Measurements from ENCODE around the gene BNIP3.

DNA sequence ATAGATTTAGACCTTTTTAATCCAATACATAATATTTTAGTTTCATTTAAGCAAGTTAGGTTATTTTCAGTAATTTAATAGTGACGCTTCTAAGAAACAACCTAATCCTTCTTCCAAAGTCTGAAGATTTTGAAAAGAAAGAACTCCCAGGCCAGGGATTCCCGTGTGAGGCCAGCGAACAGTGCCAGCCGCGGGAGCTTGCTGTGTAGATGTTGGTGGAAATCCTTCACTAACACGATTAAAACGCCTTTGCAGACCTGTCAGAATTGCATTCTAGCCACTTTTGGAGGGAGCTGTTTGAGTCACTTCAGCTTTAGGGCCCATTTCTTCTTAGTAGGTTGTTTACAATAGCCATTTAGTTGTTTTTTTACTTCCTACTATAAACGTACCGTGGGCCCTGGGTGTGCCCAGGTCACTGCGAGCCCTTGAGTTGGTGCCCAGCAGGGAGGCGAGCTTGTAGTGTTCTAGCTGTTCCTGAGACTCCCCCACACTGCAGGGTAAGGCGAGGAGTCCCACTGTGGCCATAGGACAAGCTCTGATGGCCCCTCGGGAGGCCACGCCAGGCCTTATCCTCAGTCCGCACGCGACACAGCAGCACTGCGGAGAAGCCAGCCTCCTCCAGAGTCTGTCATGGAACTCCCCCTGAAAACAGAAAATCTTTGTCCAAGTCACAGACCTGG lies 48.6 kb downstream of the BNIP3 start:
- TF ChIP-seq, protein P1, sequence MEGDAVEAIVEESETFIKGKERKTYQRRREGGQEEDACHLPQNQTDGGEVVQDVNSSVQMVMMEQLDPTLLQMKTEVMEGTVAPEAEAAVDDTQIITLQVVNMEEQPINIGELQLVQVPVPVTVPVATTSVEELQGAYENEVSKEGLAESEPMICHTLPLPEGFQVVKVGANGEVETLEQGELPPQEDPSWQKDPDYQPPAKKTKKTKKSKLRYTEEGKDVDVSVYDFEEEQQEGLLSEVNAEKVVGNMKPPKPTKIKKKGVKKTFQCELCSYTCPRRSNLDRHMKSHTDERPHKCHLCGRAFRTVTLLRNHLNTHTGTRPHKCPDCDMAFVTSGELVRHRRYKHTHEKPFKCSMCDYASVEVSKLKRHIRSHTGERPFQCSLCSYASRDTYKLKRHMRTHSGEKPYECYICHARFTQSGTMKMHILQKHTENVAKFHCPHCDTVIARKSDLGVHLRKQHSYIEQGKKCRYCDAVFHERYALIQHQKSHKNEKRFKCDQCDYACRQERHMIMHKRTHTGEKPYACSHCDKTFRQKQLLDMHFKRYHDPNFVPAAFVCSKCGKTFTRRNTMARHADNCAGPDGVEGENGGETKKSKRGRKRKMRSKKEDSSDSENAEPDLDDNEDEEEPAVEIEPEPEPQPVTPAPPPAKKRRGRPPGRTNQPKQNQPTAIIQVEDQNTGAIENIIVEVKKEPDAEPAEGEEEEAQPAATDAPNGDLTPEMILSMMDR (conservative IDR thresholded peaks at IDR 0.05) = no peak
- TF ChIP-seq ZFX (IDR thresholded peaks at IDR 0.05) = no peak

All from C4-2B (cell line).